WTC11 (cell line): ENCODE measurements around the gene ZCCHC14. TPM values are rescaled to one million over a fixed set of nuclear protein-coding genes. Genes with fewer than 3 reads are reported as not detected.

Experiments used
- ARID4B ChIP-seq: sonication (generic); formaldehyde crosslinking; IDR thresholded peaks from 2 replicates; pipeline ENCODE4 v1.8.0; 2023; ENCODE audit warnings: missing genetic modification reagents, mild to moderate bottlenecking, borderline replicate concordance
- CBFB ChIP-seq: sonication (generic); formaldehyde crosslinking; IDR thresholded peaks from 2 replicates; pipeline ENCODE4 v1.8.1; 2022; ENCODE audit warnings: mild to moderate bottlenecking, low read depth, missing genetic modification reagents
- CREB1 ChIP-seq: sonication (generic); formaldehyde crosslinking; IDR thresholded peaks from 2 replicates; pipeline ENCODE4 v1.8.0; 2023; ENCODE audit warnings: mild to moderate bottlenecking, missing genetic modification reagents
- CREM ChIP-seq: sonication (generic); formaldehyde crosslinking; IDR thresholded peaks from 2 replicates; pipeline ENCODE4 v1.8.1; 2022; ENCODE audit warnings: mild to moderate bottlenecking, missing genetic modification reagents, moderate library complexity
- CTCF ChIP-seq: fragments of 200-600 bp; IDR thresholded peaks from 2 replicates; pipeline ENCODE4 v1.8.0; 2022; ENCODE audit warnings: antibody characterized with exemption
- E2F4 ChIP-seq: sonication (generic); formaldehyde crosslinking; IDR thresholded peaks from 2 replicates; pipeline ENCODE4 v1.8.1; 2022; ENCODE audit warnings: low read depth, mild to moderate bottlenecking, moderate library complexity, missing genetic modification reagents, borderline replicate concordance
- E2F5 ChIP-seq: sonication (generic); formaldehyde crosslinking; IDR thresholded peaks from 2 replicates; pipeline ENCODE4 v1.8.1; 2022; ENCODE audit warnings: mild to moderate bottlenecking, moderate library complexity, missing genetic modification reagents
- GTF2I ChIP-seq: fragments of 250-450 bp; sonication (Bioruptor Pico); conservative IDR thresholded peaks from 2 replicates; pipeline ENCODE4 v1.4.0; 2021; ENCODE audit warnings: mild to moderate bottlenecking
- JUN ChIP-seq: sonication (generic); formaldehyde crosslinking; IDR thresholded peaks from 2 replicates; pipeline ENCODE4 v1.8.0; 2023; ENCODE audit warnings: mild to moderate bottlenecking, missing genetic modification reagents
- KAT7 ChIP-seq: sonication (generic); formaldehyde crosslinking; IDR thresholded peaks from 2 replicates; pipeline ENCODE4 v1.8.1; 2023; ENCODE audit warnings: missing genetic modification reagents, mild to moderate bottlenecking, borderline replicate concordance
- NFATC4 ChIP-seq: fragments of 250-450 bp; sonication (Bioruptor Pico); IDR thresholded peaks from 2 replicates; pipeline ENCODE4 v1.9.0; 2021; ENCODE audit warnings: mild to moderate bottlenecking
- SMAD4 ChIP-seq: sonication (generic); formaldehyde crosslinking; IDR thresholded peaks from 2 replicates; pipeline ENCODE4 v1.8.0; 2022; ENCODE audit warnings: mild to moderate bottlenecking, missing genetic modification reagents
- TEAD1 ChIP-seq: sonication (generic); formaldehyde crosslinking; IDR thresholded peaks from 2 replicates; pipeline ENCODE4 v1.8.0; 2022; ENCODE audit warnings: mild to moderate bottlenecking, missing genetic modification reagents
- TP53 ChIP-seq: sonication (generic); formaldehyde crosslinking; IDR thresholded peaks from 2 replicates; pipeline ENCODE4 v1.8.1; 2023; ENCODE audit warnings: mild to moderate bottlenecking, missing genetic modification reagents
- ZMAT4 ChIP-seq: fragments of 250-450 bp; sonication (Bioruptor Pico); IDR thresholded peaks from 2 replicates; pipeline ENCODE4 v1.9.0; 2021; ENCODE audit warnings: mild to moderate bottlenecking
- ZNF281 ChIP-seq: sonication (generic); formaldehyde crosslinking; IDR thresholded peaks from 2 replicates; pipeline ENCODE4 v1.8.0; 2023; ENCODE audit warnings: mild to moderate bottlenecking, missing genetic modification reagents
- ZNF423 ChIP-seq: fragments of 250-450 bp; sonication (Bioruptor Pico); IDR thresholded peaks from 2 replicates; pipeline ENCODE4 v2.1.2; 2022; ENCODE audit warnings: mild to moderate bottlenecking, moderate library complexity
- ZNF532 ChIP-seq: fragments of 250-450 bp; sonication (Bioruptor Pico); IDR thresholded peaks from 2 replicates; pipeline ENCODE4 v1.9.0; 2021; ENCODE audit warnings: mild to moderate bottlenecking, borderline replicate concordance
- ZNF671 ChIP-seq: fragments of 250-450 bp; sonication (Bioruptor Pico); IDR thresholded peaks from 2 replicates; pipeline ENCODE4 v1.8.0; 2021; ENCODE audit warnings: mild to moderate bottlenecking
- total RNA-seq: library from RNA; stranded (reverse); gene quantifications from 3 replicates; pipeline ENCODE4 v1.2.3, GENCODE V29; 2021

ZCCHC14 gene
- total RNA-seq, 1 experiment from 2014 or later: 33.8 TPM

- TF ChIP-seq KAT7 (peak; percentile 61; the same call in 1 of the 2 replicates), CREM (CRISPR knock-in tag) (peak; percentile 93), CREB1 (CRISPR knock-in tag) (no peak), ZNF532 (CRISPR knock-in tag) (no peak), SMAD4 (CRISPR knock-in tag) (no peak), GTF2I (CRISPR knock-in tag) (no peak), ZMAT4 (CRISPR knock-in tag) (no peak), ZNF671 (CRISPR knock-in tag) (no peak), ZNF423 (CRISPR knock-in tag) (peak; percentile 92), ZNF281 (CRISPR knock-in tag) (no peak), E2F5 (CRISPR knock-in tag) (0 out of 2 replicates have a peak, but pooled peaks have one; percentile 56), TP53 (CRISPR knock-in tag) (no peak), E2F4 (CRISPR knock-in tag) (no peak), JUN (CRISPR knock-in tag) (0 out of 2 replicates have a peak, but pooled peaks have one; percentile 20), CTCF (no peak), ARID4B (CRISPR knock-in tag) (no peak), TEAD1 (peak; percentile 75), NFATC4 (CRISPR knock-in tag) (no peak), CBFB (CRISPR knock-in tag) (0 out of 2 replicates have a peak, but pooled peaks have one; percentile 75)
These were observed 100.6 kb downstream of the ZCCHC14 start, which contains the start of gene MAP1LC3B (continued) for GRCh38 chr16:87391950-87392820.
